ENCODE results near the gene MAML2. TPM values are rescaled to one million over a fixed set of nuclear protein-coding genes. Genes with fewer than 3 reads are reported as not detected.
A peak's percentile ranks its signal among the peaks of the same experiment; 100 is the strongest.

Gene MAML2
- total and polyA plus RNA-seq, 9 of the 15 experiments (the other 6 are each of a cell fraction or from before 2014, with no cell fraction given): 0.79 to 6.8 (median 4.8) TPM

DNA sequence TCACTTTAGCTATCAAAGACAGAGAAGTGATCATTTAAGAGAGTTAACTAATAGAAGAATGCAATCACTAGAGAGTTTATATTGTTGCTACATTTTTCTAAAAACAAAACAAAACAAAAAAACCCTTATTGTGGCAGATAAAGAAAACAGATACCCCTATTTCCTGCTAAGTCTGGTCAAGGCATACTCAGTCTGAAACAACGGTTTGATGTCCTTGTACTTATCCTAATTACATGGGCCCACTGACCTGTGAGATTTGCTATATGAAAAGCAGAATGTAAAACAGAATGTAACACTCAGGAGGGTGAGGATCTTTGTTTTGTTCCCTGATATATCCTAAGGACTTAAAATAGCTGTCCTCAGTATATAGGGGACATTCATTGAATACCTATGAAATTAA is 24.6 kb downstream of the MAML2 start:
- intact Hi-C loops (cut with micrococcal nuclease): no loop called here
- peak overlapping the region; percentile 77 for H3K27ac ChIP-seq (ENCODE audit: extremely low read depth, low read depth, low read length)
- no peak for TF ChIP-seq NELFE (IDR thresholded peaks at IDR 0.05; ENCODE audit: insufficient read depth, insufficient read length)
- TF ChIP-seq ELF2 (CRISPR knock-in tag; IDR thresholded peaks at IDR 0.05): 0 out of 2 replicates have a peak, but pooled peaks have one; percentile 45
- TF ChIP-seq, protein P1, sequence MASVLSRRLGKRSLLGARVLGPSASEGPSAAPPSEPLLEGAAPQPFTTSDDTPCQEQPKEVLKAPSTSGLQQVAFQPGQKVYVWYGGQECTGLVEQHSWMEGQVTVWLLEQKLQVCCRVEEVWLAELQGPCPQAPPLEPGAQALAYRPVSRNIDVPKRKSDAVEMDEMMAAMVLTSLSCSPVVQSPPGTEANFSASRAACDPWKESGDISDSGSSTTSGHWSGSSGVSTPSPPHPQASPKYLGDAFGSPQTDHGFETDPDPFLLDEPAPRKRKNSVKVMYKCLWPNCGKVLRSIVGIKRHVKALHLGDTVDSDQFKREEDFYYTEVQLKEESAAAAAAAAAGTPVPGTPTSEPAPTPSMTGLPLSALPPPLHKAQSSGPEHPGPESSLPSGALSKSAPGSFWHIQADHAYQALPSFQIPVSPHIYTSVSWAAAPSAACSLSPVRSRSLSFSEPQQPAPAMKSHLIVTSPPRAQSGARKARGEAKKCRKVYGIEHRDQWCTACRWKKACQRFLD (CRISPR knock-in tag; IDR thresholded peaks at IDR 0.05): 0 out of 2 replicates have a peak, but pooled peaks have one; percentile 14
- no peak for TF ChIP-seq SUPT5H (IDR thresholded peaks at IDR 0.05)
- no peak for TF ChIP-seq NR2C2 (CRISPR knock-in tag; IDR thresholded peaks at IDR 0.05)
- TF ChIP-seq NR2C2 (tag; IDR thresholded peaks at IDR 0.05): 0 out of 2 replicates have a peak, but pooled peaks have one; percentile 30
- 0 out of 2 replicates have a peak, but pooled peaks have one; percentile 37 for TF ChIP-seq FOSL1 (tag; conservative IDR thresholded peaks at IDR 0.05)
- CTCF ChIA-PET (ENCODE audit: low intra/inter-chr PET ratio): no interaction called here
- H4K20me1 ChIP-seq (replicated peaks; ENCODE audit: control insufficient read depth, insufficient read depth, low read length): no peaks in the 10 kb centered on the region
- FAIRE-seq: no peak
- POLR2A ChIA-PET: interaction anchor here (5.5 kb wide), 1 partner anchor 7 kb away, joined by 42 read pairs; no protein-coding TSS in a partner anchor
- H3K9me1 ChIP-seq (ENCODE audit: control insufficient read depth, insufficient read depth, low read length): no peaks in the 10 kb centered on the region
- no peak for ATAC-seq
- no peak for DNase-seq (ENCODE audit: extremely low read depth in 1 of 4, low spot score in 3 of 4)
- H3K4me1 ChIP-seq (replicated peaks in 1 of 2; ENCODE audit: control insufficient read depth in 2 of 2, insufficient read depth in 2 of 2, low read length in 2 of 2): peaks cover 6 to 74% of the 10 kb centered on the region in 2 experiments; a peak in 4 of 5 replicates
- BruUV-seq (replicated peaks): no TSS peak
- no peak overlapping the region for H3K4me3 ChIP-seq
- no peaks in the 10 kb centered on the region for H3K9me3 ChIP-seq (replicated peaks; ENCODE audit: control insufficient read depth, insufficient read depth, low read depth, low read length)
- peak overlapping the region in 1 of 2 experiments; percentile 1; a peak in 1 of 4 replicates for H3K9ac ChIP-seq (ENCODE audit: insufficient read depth in 1 of 2, low read depth in 2 of 2, low read length in 2 of 2)
- H2AFZ ChIP-seq (ENCODE audit: low read depth, low read length): peak overlapping the region; percentile 27
- H3K4me2 ChIP-seq (ENCODE audit: insufficient read depth, low read length): peak overlapping the region; percentile 56; the same call in 1 of the 2 replicates
- H3K36me3 ChIP-seq (ENCODE audit: control insufficient read depth, insufficient read depth, low read length): 0 out of 3 replicates have a peak, but pooled peaks cover 3% of the 10 kb centered on the region
- 0% methylated on average over 1 of the region's 1 CpG for WGBS (ENCODE audit: insufficient coverage, low coverage, missing lambda C conversion rate)
- peaks cover 54% of the 10 kb centered on the region for H3K79me2 ChIP-seq (ENCODE audit: control insufficient read depth, insufficient read depth, low read length)
- in situ Hi-C loops (cut with MboI): no loop called here
- H3K27me3 ChIP-seq (ENCODE audit: control insufficient read depth in 2 of 2, insufficient read depth in 2 of 2, low read length in 2 of 2): no peaks in the 10 kb centered on the region

All from K562 (cell line).